HepG2 (cell line): ENCODE data around the gene RAB6A. TPM values are rescaled to one million over a fixed set of nuclear protein-coding genes. Genes with fewer than 3 reads are reported as not detected.

ENCODE experiments used
- ATAC-seq: fragments of 200-7000 bp; cut with Tn5 transposase; 3 replicates; pipeline ENCODE4 v1.9.1; 2020; ENCODE audit warnings: mild to moderate bottlenecking, moderate library complexity
- BruUV-seq: library from RNA; stranded (reverse); fragments of 400-500 nt; replicated peaks from 2 replicates; lab custom pipeline; 2021; lab: Mats Ljungman, UMichigan
- CTCF ChIA-PET: fragments of 300-600 bp; formaldehyde crosslinking; extraction: SDS; loops from one replicate; lab custom pipeline; 2021; ENCODE audit warnings: low total read pairs, inconsistent platforms, low intra/inter-chr PET ratio; lab: Yijun Ruan, JAX
- POLR2A ChIA-PET: fragments of 350-600 bp; sonication (Branson Sonifier 250); formaldehyde crosslinking; loops from one replicate; lab custom pipeline; 2020; ENCODE audit warnings: antibody characterized with exemption, inconsistent platforms; lab: Yijun Ruan, JAX
- DNase-seq: peaks from one replicate; pipeline ENCODE4 v3.0.0-alpha.2; 2015; ENCODE audit warnings: low spot score
- FAIRE-seq: peaks from 3 replicates; lab custom pipeline; 2011; peaks lifted over from hg19 to GRCh38; lab: Jason Lieb, UNC
- H2AFZ ChIP-seq: one replicate; pipeline ENCODE4 v1.6.1; 2011; ENCODE audit warnings: low read length, inconsistent platforms
- H3K27ac ChIP-seq: fragments of 300-600 bp; 3 replicates; pipeline ENCODE4 v1.8.0; 2011; ENCODE audit warnings: mixed run types, mild to moderate bottlenecking, mixed read lengths, low read length, inconsistent platforms; ENCODE audit not compliant: insufficient read depth; ENCODE audit errors: extremely low read length
- H3K27me3 ChIP-seq, 2 experiments: fragments of 200-600 bp in 1 of 2; 2 replicates in 1 of 2; 3 replicates in 1 of 2; pipeline versions ENCODE4 v1.6.0 to v1.8.0; 2011; ENCODE audit warnings: low read length in 2 of 2, mild to moderate bottlenecking in 2 of 2, moderate library complexity in 2 of 2, inconsistent platforms in 1 of 2; ENCODE audit not compliant: insufficient read depth in 2 of 2, control insufficient read depth in 1 of 2
- H3K36me3 ChIP-seq, 2 experiments: fragments of 200-600 bp in 1 of 2; replicated peaks in 1 of 2; 2 replicates in 1 of 2; 3 replicates in 1 of 2; pipeline versions ENCODE4 v1.5.1 to v1.8.0; 2011; ENCODE audit warnings: low read length in 2 of 2, inconsistent platforms in 1 of 2; ENCODE audit not compliant: insufficient read depth in 2 of 2, control insufficient read depth in 1 of 2
- H3K4me1 ChIP-seq: 2 replicates; pipeline ENCODE4 v1.5.1; 2012; ENCODE audit warnings: low read length, inconsistent platforms; ENCODE audit not compliant: insufficient read depth
- H3K4me2 ChIP-seq: 2 replicates; pipeline ENCODE4 v1.6.0; 2011; ENCODE audit warnings: low read depth, low read length, inconsistent platforms
- H3K4me3 ChIP-seq, 3 experiments: fragments of 200-600 bp in 1 of 3; sonication (generic), shearing (Covaris generic) in 1 of 3; replicated peaks in 1 of 3; 2 replicates each; pipeline ENCODE4 v1.5.1; 2011 to 2016; ENCODE audit warnings: low read length in 3 of 3, inconsistent platforms in 2 of 3, low read depth in 2 of 3, mild to moderate bottlenecking in 2 of 3, control low read depth in 1 of 3, mixed read lengths in 1 of 3; ENCODE audit not compliant: insufficient read depth in 1 of 3
- H3K79me2 ChIP-seq: one replicate; pipeline ENCODE4 v1.6.1; 2011; ENCODE audit warnings: low read length, inconsistent platforms; ENCODE audit not compliant: insufficient read depth
- H3K9ac ChIP-seq: 2 replicates; pipeline ENCODE4 v1.6.0; 2011; ENCODE audit warnings: mild to moderate bottlenecking, low read depth, low read length, inconsistent platforms; ENCODE audit not compliant: insufficient read depth
- H3K9me3 ChIP-seq: 2 replicates; pipeline ENCODE4 v1.5.1; 2012; ENCODE audit warnings: mild to moderate bottlenecking, low read length
- H4K20me1 ChIP-seq: 2 replicates; pipeline ENCODE4 v1.6.0; 2011; ENCODE audit warnings: inconsistent platforms, mild to moderate bottlenecking, low read length, moderate library complexity; ENCODE audit not compliant: insufficient read depth
- CHCHD3 ChIP-seq: sonication (generic); formaldehyde crosslinking; IDR thresholded peaks from 2 replicates; pipeline ENCODE4 v1.8.0; 2022; ENCODE audit warnings: mild to moderate bottlenecking, missing genetic modification reagents, moderate library complexity
- GPN1 ChIP-seq: sonication (generic); formaldehyde crosslinking; IDR thresholded peaks from 2 replicates; pipeline ENCODE4 v1.5.1; 2020; ENCODE audit warnings: missing genetic modification reagents, borderline replicate concordance
- HOXA7 ChIP-seq: sonication (generic); formaldehyde crosslinking; IDR thresholded peaks from 2 replicates; pipeline ENCODE4 v1.8.1; 2022; ENCODE audit warnings: mild to moderate bottlenecking, missing genetic modification reagents, moderate library complexity
- MTF1 ChIP-seq: sonication (generic); formaldehyde crosslinking; IDR thresholded peaks from 2 replicates; pipeline ENCODE4 v1.5.0; 2020; ENCODE audit warnings: missing genetic modification reagents
- YY1 ChIP-seq: IDR thresholded peaks from 2 replicates; pipeline ENCODE4 v1.6.1; 2011; ENCODE audit warnings: low read length, low read depth, moderate library complexity, mild to moderate bottlenecking; ENCODE audit not compliant: insufficient read depth, insufficient replicate concordance
- ZBTB42 ChIP-seq: sonication (generic); formaldehyde crosslinking; IDR thresholded peaks from 2 replicates; pipeline ENCODE4 v1.5.0; 2020; ENCODE audit warnings: mild to moderate bottlenecking, missing genetic modification reagents
- ZNF253 ChIP-seq: sonication (generic); formaldehyde crosslinking; IDR thresholded peaks from 2 replicates; pipeline ENCODE4 v1.8.0; 2022; ENCODE audit warnings: mild to moderate bottlenecking, missing genetic modification reagents, borderline replicate concordance
- ZNF547 ChIP-seq: sonication (generic); formaldehyde crosslinking; IDR thresholded peaks from 2 replicates; pipeline ENCODE4 v1.5.1; 2020; ENCODE audit warnings: mild to moderate bottlenecking, missing genetic modification reagents
- ZNF629 ChIP-seq: sonication (generic); formaldehyde crosslinking; conservative IDR thresholded peaks from 2 replicates; pipeline ENCODE4 v1.5.0; 2020; ENCODE audit warnings: missing genetic modification reagents
- ZNF839 ChIP-seq: sonication (generic); formaldehyde crosslinking; IDR thresholded peaks from 2 replicates; pipeline ENCODE4 v1.4.0; 2020; ENCODE audit warnings: missing genetic modification reagents, mild to moderate bottlenecking, borderline replicate concordance
- WGBS: methylation state at CpG from one replicate; pipeline ENCODE4 v1.1.6; 2017; ENCODE audit warnings: low lambda C conversion rate; 5-methylcytosine and 5-hydroxymethylcytosine counted together
- in situ Hi-C: cut with HindIII; loops from 2 replicates; pipeline ENCODE4 v1.10.0; 2017; ENCODE audit warnings: low pct_unique_long_range_greater_than_20kb; ENCODE audit not compliant: extremely low pct_ligation_motif_present
- intact Hi-C: fragments of 100-400 bp; cut with micrococcal nuclease; formaldehyde crosslinking; loops from one replicate; pipeline ENCODE4 v1.10.0; 2022; ENCODE audit not compliant: unreplicated experiment
- polyA plus RNA-seq, 8 experiments: library from polyadenylated mRNA; depleted of rRNA in 3 of 8; stranded (reverse) in 7 of 8; unstranded in 1 of 8; fragments of >200 nt; fragmentation: Illumina TruSeq in 4 of 8; extraction: Trizol in 4 of 8; gene quantifications; 2 replicates each; pipeline versions ENCODE4 v1.2.1 to v1.2.3, GENCODE V29; 2011 to 2016; ENCODE audit warnings: low read depth in 4 of 8, missing spikeins in 1 of 8, mixed read lengths in 1 of 8; ENCODE audit not compliant: insufficient read depth in 1 of 8
- total RNA-seq, 5 experiments: library from RNA; depleted of rRNA; stranded (reverse); fragments of >200 nt; fragmentation: Illumina TruSeq; extraction: Trizol; gene quantifications; 2 replicates each; pipeline ENCODE4 v1.2.3, GENCODE V29; 2016; ENCODE audit warnings: low read depth in 1 of 5
- TF ChIP-seq, protein P1 (sequence below), 2 experiments: sonication (generic) in 1 of 2; formaldehyde crosslinking in 1 of 2; IDR thresholded peaks; 2 replicates each; pipeline versions ENCODE4 v1.4.0 to v1.6.1; 2018 to 2020; ENCODE audit warnings: missing genetic modification reagents in 2 of 2, borderline replicate concordance in 1 of 2, low read depth in 1 of 2, mild to moderate bottlenecking in 1 of 2, missing biosample characterization in 1 of 2
- TF ChIP-seq, protein P2 (sequence below): sonication (generic); formaldehyde crosslinking; IDR thresholded peaks from 2 replicates; pipeline ENCODE4 v1.5.1; 2020; ENCODE audit warnings: missing genetic modification reagents, mild to moderate bottlenecking, borderline replicate concordance

RAB6A gene
- total and polyA plus RNA-seq, 2 of the 13 experiments (the other 11 are each of a cell fraction or from before 2014, with no cell fraction given), result 74.3 to 121 TPM

DNA sequence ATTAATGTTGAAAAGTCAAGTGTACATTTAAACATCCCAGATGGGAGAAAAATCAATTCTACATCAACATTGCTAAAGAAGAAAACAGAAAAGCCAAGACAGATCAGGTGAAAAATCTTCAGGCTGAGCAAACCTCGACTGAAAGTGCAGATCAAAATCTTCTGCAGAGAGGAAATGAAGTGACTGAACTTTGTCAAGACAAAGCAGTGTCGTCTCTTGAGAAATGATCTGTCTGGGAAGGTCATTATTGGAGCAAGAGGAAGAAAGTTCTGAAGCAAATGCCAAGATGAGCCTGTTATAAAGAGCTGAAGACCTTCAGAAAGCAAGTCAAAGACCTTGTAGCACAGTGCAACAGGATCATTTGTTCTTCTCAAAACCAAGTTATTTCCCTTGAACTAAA lies 120.3 kb downstream of the RAB6A start (continued):
- TF ChIP-seq ZBTB42 (CRISPR knock-in tag) (no peak), ZNF547 (no peak), GPN1 (CRISPR knock-in tag) (no peak), CHCHD3 (CRISPR knock-in tag) (no peak), MTF1 (no peak), ZNF839 (CRISPR knock-in tag) (no peak), ZNF253 (CRISPR knock-in tag) (no peak)
- TF ChIP-seq, protein P1, sequence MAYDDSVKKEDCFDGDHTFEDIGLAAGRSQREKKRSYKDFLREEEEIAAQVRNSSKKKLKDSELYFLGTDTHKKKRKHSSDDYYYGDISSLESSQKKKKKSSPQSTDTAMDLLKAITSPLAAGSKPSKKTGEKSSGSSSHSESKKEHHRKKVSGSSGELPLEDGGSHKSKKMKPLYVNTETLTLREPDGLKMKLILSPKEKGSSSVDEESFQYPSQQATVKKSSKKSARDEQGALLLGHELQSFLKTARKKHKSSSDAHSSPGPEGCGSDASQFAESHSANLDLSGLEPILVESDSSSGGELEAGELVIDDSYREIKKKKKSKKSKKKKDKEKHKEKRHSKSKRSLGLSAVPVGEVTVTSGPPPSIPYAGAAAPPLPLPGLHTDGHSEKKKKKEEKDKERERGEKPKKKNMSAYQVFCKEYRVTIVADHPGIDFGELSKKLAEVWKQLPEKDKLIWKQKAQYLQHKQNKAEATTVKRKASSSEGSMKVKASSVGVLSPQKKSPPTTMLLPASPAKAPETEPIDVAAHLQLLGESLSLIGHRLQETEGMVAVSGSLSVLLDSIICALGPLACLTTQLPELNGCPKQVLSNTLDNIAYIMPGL (CRISPR knock-in tag; IDR thresholded peaks at IDR 0.05; ENCODE audit: borderline replicate concordance in 1 of 2, low read depth in 1 of 2), result no peak
- TF ChIP-seq, protein P2, sequence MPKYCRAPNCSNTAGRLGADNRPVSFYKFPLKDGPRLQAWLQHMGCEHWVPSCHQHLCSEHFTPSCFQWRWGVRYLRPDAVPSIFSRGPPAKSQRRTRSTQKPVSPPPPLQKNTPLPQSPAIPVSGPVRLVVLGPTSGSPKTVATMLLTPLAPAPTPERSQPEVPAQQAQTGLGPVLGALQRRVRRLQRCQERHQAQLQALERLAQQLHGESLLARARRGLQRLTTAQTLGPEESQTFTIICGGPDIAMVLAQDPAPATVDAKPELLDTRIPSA (CRISPR knock-in tag), result no peak
- TF ChIP-seq, all 625 proteins: peak for 0

DNA sequence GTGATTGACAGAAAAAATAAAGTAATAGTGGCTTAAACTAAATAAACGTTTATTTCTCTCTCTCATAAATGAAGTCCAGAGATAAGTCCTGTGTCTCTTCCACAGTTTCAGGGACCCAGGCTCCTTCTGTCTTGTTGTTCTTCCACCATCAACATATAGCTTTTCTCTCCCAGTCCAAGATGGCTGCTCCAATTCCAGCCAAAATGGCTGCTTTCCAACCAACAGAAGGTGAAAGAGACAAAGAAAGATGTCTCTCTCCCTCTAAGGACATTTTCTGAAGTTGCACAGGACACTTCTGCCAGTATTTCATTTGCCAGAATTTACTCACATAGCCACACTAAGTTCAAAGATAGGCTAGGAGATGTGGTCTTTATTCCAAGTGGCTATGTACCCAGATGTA lies 123.9 kb downstream of the RAB6A start:
- no peak for FAIRE-seq
- CTCF ChIA-PET, result no interaction called here
- no peaks in the 10 kb centered on the region for H3K27me3 ChIP-seq
- WGBS, result 0% methylated on average over 1 of the region's 1 CpG
- H3K4me3 ChIP-seq, result no peak overlapping the region
- H3K4me1 ChIP-seq, result no peaks in the 10 kb centered on the region
- intact Hi-C loops (no loop called here), in situ Hi-C loops (no loop called here)
- POLR2A ChIA-PET, result no interaction called here
- TF ChIP-seq YY1, result peak; percentile 67
- no peak for TF ChIP-seq HOXA7 (CRISPR knock-in tag)
- TF ChIP-seq ZNF629 (CRISPR knock-in tag), result no peak
- H3K9ac ChIP-seq, result no peak overlapping the region
- H4K20me1 ChIP-seq, result no peaks in the 10 kb centered on the region
- H2AFZ ChIP-seq, result no peak overlapping the region
- DNase-seq, result no peak
- no peak overlapping the region for H3K27ac ChIP-seq
- ATAC-seq, result no peak
- no peaks in the 10 kb centered on the region for H3K79me2 ChIP-seq
- H3K36me3 ChIP-seq, result no peaks in the 10 kb centered on the region
- no peaks in the 10 kb centered on the region for H3K9me3 ChIP-seq
- no peak overlapping the region for H3K4me2 ChIP-seq
- BruUV-seq, result no TSS peak
